Ascending aorta (tissue), 2 donors: ENCODE measurements around the gene VPS18. TPM values are rescaled to one million over a fixed set of nuclear protein-coding genes. Genes with fewer than 3 reads are reported as not detected.
"Not testable (repeated sequence)": the region's sequence is repeated elsewhere in the genome, so short reads cannot be mapped to it uniquely, and the experiment has no call there.

Experiments used
- DNase-seq, 2 donors: peaks; one replicate each; pipeline ENCODE4 v3.0.0-alpha.2; 2019; ENCODE audit warnings: low spot score in 2 of 2
- H3K27ac ChIP-seq, 2 donors: fragments of 200-600 bp; sonication (generic); one replicate each; pipeline ENCODE4 v1.5.1; 2016 to 2017; ENCODE audit warnings: mild to moderate bottlenecking in 1 of 2
- H3K27me3 ChIP-seq: fragments of 200-600 bp; sonication (generic); one replicate; pipeline ENCODE4 v1.5.1; 2017
- H3K36me3 ChIP-seq, 2 donors: fragments of 200-600 bp; sonication (generic); one replicate each; pipeline ENCODE4 v1.5.1; 2016
- H3K4me1 ChIP-seq, 2 donors: fragments of 200-600 bp; sonication (generic); one replicate each; pipeline ENCODE4 v1.5.1; 2016 to 2017; ENCODE audit warnings: mild to moderate bottlenecking in 1 of 2
- H3K4me3 ChIP-seq, 2 donors: fragments of 200-600 bp; sonication (generic); one replicate each; pipeline ENCODE4 v1.5.1; 2016 to 2017; ENCODE audit warnings: mild to moderate bottlenecking in 1 of 2
- H3K9me3 ChIP-seq, 2 donors: fragments of 200-600 bp; sonication (generic); one replicate each; pipeline ENCODE4 v1.5.1; 2016
- intact Hi-C: fragments of 100-400 bp; cut with DNase I; formaldehyde crosslinking; loops from one replicate; pipeline ENCODE4 v1.15.1; 2023
- total RNA-seq: library from RNA; depleted of rRNA; stranded (reverse); fragments of >200 nt; gene quantifications from one replicate; pipeline ENCODE4 v1.1.0, GENCODE V29; 2016
- TF ChIP-seq, protein P1 (sequence below), 3 experiments: fragments of 200-600 bp in 2 of 3; fragments of 450-650 bp in 1 of 3; sonication (generic) in 2 of 3; IDR thresholded peaks; one replicate each; pipeline ENCODE4 v1.5.1; 2016 to 2019; ENCODE audit warnings: antibody characterized with exemption in 3 of 3, mild to moderate bottlenecking in 1 of 3, moderate library complexity in 1 of 3

The VPS18 gene
- total RNA-seq, 1 donor from 2014 or later, result 51.8 TPM

DNA sequence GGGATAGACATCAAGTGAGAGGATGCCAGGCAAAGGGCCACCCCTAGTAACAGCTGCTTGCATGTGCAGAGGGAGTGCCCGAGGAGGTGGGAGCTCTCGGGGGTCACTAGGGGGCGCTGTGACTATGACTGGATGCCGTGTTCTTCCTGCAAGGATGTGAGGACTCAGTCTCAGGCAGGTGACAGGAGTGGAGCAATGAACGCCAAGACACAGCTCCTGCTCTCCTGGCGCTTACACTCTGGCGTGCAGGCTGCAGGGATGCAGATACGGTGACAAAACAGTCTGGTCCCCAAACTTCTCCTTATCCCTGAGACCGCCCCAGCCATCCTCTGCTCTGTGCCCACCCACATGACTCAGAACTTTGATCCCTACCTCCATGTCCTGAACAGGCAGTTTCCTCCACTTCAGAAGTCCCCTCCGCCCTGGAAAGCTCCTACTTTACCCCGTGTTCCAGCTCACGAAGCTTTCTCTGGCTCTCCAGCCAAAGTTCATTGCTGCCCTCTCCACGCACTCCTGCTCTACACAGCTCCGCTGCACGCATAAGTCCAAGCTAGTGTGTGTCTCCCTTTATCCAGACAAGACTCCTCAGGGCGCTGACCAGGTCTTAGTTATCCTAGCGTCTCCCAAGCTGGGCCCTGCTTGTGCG, 34.9 kb upstream of the VPS18 start:
- Histone ChIP-seq H3K9me3 (no peaks in the 10 kb centered on the region), H3K27ac (no peak overlapping the region), H3K27me3 (no peaks in the 10 kb centered on the region), H3K4me1 (no peaks in the 10 kb centered on the region), H3K36me3 (no peaks in the 10 kb centered on the region), H3K4me3 (no peak overlapping the region)
- intact Hi-C loops, result loop anchor here (5.0 kb wide), 1 partner anchor 163 kb away; no protein-coding TSS in a partner anchor
- TF ChIP-seq, protein P1, sequence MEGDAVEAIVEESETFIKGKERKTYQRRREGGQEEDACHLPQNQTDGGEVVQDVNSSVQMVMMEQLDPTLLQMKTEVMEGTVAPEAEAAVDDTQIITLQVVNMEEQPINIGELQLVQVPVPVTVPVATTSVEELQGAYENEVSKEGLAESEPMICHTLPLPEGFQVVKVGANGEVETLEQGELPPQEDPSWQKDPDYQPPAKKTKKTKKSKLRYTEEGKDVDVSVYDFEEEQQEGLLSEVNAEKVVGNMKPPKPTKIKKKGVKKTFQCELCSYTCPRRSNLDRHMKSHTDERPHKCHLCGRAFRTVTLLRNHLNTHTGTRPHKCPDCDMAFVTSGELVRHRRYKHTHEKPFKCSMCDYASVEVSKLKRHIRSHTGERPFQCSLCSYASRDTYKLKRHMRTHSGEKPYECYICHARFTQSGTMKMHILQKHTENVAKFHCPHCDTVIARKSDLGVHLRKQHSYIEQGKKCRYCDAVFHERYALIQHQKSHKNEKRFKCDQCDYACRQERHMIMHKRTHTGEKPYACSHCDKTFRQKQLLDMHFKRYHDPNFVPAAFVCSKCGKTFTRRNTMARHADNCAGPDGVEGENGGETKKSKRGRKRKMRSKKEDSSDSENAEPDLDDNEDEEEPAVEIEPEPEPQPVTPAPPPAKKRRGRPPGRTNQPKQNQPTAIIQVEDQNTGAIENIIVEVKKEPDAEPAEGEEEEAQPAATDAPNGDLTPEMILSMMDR (IDR thresholded peaks at IDR 0.05), result peak; percentile 37 to 63 (median 49)
- peak in 1 of 2 donors; percentile 81 for DNase-seq

- not testable (repeated sequence) for H3K4me1 ChIP-seq, DNase-seq
Measured at GRCh38 chr15:40861147-40861546, 33.1 kb upstream of the VPS18 start.

DNA sequence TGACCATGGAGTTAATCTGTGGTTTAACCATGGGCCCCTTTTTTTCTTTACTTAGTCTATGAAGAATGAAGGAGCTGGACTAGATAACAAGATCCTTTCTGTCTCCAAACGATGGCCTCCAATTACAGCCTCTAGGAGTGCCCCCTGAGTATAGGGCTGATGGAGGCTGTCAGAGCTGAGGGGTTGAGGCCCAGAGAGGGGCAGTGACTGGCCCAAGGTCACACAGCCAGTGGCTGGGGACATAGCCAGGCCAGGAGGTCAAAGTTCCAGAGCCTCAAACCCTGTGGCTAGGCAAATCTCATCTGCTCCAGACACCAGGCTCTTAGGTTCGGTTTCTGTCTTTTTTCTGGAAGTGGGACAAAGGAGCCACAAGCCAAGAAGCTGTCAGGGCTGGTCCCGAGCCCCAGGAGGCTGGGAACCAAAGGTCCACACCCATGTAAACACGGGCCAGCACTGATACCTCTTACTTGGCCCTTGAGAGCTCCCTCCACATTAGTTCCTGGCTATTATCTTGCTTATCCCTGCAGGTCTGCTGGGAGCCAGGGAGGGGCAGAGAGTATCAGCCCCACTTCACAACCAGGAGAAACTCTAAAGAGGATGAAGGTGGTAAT, 30.5 kb upstream of the VPS18 start:
- H3K4me3 ChIP-seq, result no peak overlapping the region
- no peaks in the 10 kb centered on the region for H3K9me3 ChIP-seq
- H3K4me1 ChIP-seq, result no peaks in the 10 kb centered on the region
- no peak for DNase-seq
- intact Hi-C loops, result no loop called here
- H3K27me3 ChIP-seq, result no peaks in the 10 kb centered on the region
- no peaks in the 10 kb centered on the region for H3K36me3 ChIP-seq
- TF ChIP-seq, protein P1 (IDR thresholded peaks at IDR 0.05), result no peak
- no peak overlapping the region for H3K27ac ChIP-seq

More at GRCh38 chr15:40861147-40861546, 33.1 kb upstream of the VPS18 start:
- H3K27ac ChIP-seq, H3K4me3 ChIP-seq, H3K36me3 ChIP-seq, H3K9me3 ChIP-seq, H3K27me3 ChIP-seq, intact Hi-C loops: not testable (repeated sequence)

- intact Hi-C loops, result no loop called here
- no peaks in the 10 kb centered on the region for H3K27me3 ChIP-seq
- TF ChIP-seq, protein P1 (IDR thresholded peaks at IDR 0.05), result no peak
Measured at GRCh38 chr15:40867199-40867598, 27.1 kb upstream of the VPS18 start.

GRCh38 chr15:40869686-40870085, 24.6 kb upstream of the VPS18 start:
- no peak overlapping the region for H3K4me3 ChIP-seq
- no peaks in the 10 kb centered on the region for H3K9me3 ChIP-seq
- TF ChIP-seq, protein P1 (IDR thresholded peaks at IDR 0.05), result no peak
- no peak for DNase-seq
- no peaks in the 10 kb centered on the region for H3K27me3 ChIP-seq
- H3K4me1 ChIP-seq, result peaks cover 0 to 2% of the 10 kb centered on the region in 2 donors
- intact Hi-C loops, result no loop called here
- no peaks in the 10 kb centered on the region for H3K36me3 ChIP-seq
- H3K27ac ChIP-seq, result no peak overlapping the region

More at GRCh38 chr15:40867199-40867598, 27.1 kb upstream of the VPS18 start:
- H3K27ac ChIP-seq, result no peak overlapping the region
- no peaks in the 10 kb centered on the region for H3K4me1 ChIP-seq
- no peak overlapping the region for H3K4me3 ChIP-seq
- DNase-seq, result no peak
- no peaks in the 10 kb centered on the region for H3K9me3 ChIP-seq
- H3K36me3 ChIP-seq, result no peaks in the 10 kb centered on the region

- no peaks in the 10 kb centered on the region for H3K27me3 ChIP-seq
- no peak overlapping the region for H3K27ac ChIP-seq
- TF ChIP-seq, protein P1 (IDR thresholded peaks at IDR 0.05), result no peak
- peaks cover 0 to 2% of the 10 kb centered on the region in 2 donors for H3K4me1 ChIP-seq
- intact Hi-C loops, result no loop called here
- DNase-seq, result no peak
- H3K4me3 ChIP-seq, result no peak overlapping the region
- H3K36me3 ChIP-seq, result no peaks in the 10 kb centered on the region
- H3K9me3 ChIP-seq, result no peaks in the 10 kb centered on the region
Measured at GRCh38 chr15:40870716-40871115, 23.5 kb upstream of the VPS18 start.
